Endodermal cell (in vitro differentiated cells): Measurements from ENCODE around the gene SLC48A1. TPM values are rescaled to one million over a fixed set of nuclear protein-coding genes. Genes with fewer than 3 reads are reported as not detected.

Source experiments
- DNase-seq: peaks from one replicate; pipeline ENCODE4 v3.0.0-alpha.2; 2017
- H3K27ac ChIP-seq: 2 replicates; pipeline ENCODE4 v1.5.1; 2013; ENCODE audit warnings: mild to moderate bottlenecking, low read depth, low read length, moderate library complexity
- H3K27me3 ChIP-seq: 2 replicates; pipeline ENCODE4 v1.6.1; 2013; ENCODE audit warnings: mild to moderate bottlenecking, low read length, moderate library complexity; ENCODE audit not compliant: insufficient read depth, control insufficient read depth, poor library complexity, severe bottlenecking
- H3K36me3 ChIP-seq: 2 replicates; pipeline ENCODE4 v1.7.0; 2013; ENCODE audit warnings: mild to moderate bottlenecking, low read length, moderate library complexity; ENCODE audit not compliant: control insufficient read depth, insufficient read depth
- H3K4me1 ChIP-seq: one replicate; pipeline ENCODE4 v1.7.0; 2013; ENCODE audit warnings: low read length; ENCODE audit not compliant: control insufficient read depth, insufficient read depth
- H3K4me3 ChIP-seq: 2 replicates; pipeline ENCODE4 v1.5.1; 2013; ENCODE audit warnings: mild to moderate bottlenecking, low read length, moderate library complexity
- H3K9ac ChIP-seq: 2 replicates; pipeline ENCODE4 v1.6.1; 2013; ENCODE audit warnings: mild to moderate bottlenecking, low read length, moderate library complexity; ENCODE audit not compliant: poor library complexity, severe bottlenecking; ENCODE audit errors: extremely low read depth
- H3K9me3 ChIP-seq: 2 replicates; pipeline ENCODE4 v1.6.1; 2013; ENCODE audit warnings: mild to moderate bottlenecking, low read length, moderate library complexity; ENCODE audit not compliant: control insufficient read depth
- H3K27ac Mint-ChIP-seq: 2 replicates; pipeline ENCODE4 v1.8.0; 2020; ENCODE audit warnings: mixed read lengths
- H3K27me3 Mint-ChIP-seq: 2 replicates; pipeline ENCODE4 v1.8.0; 2021; ENCODE audit warnings: mild to moderate bottlenecking, mixed read lengths; ENCODE audit not compliant: insufficient read depth
- H3K36me3 Mint-ChIP-seq: 2 replicates; pipeline ENCODE4 v1.8.0; 2020; ENCODE audit warnings: low read depth, mixed read lengths
- H3K4me1 Mint-ChIP-seq: 2 replicates; pipeline ENCODE4 v1.8.0; 2020; ENCODE audit warnings: mixed read lengths
- H3K4me3 Mint-ChIP-seq: 2 replicates; pipeline ENCODE4 v1.8.0; 2020; ENCODE audit warnings: mild to moderate bottlenecking, moderate library complexity, mixed read lengths
- H3K9me3 Mint-ChIP-seq: 2 replicates; pipeline ENCODE4 v1.8.0; 2020; ENCODE audit warnings: mild to moderate bottlenecking, mixed read lengths
- WGBS, 2 experiments: methylation state at CpG; one replicate each; pipeline versions ENCODE4 v1.1.5 to v1.1.7; 2013; ENCODE audit warnings: missing lambda C conversion rate in 2 of 2, mixed read lengths in 1 of 2; ENCODE audit not compliant: insufficient coverage in 1 of 2, insufficient read length in 1 of 2; 5-methylcytosine and 5-hydroxymethylcytosine counted together
- total RNA-seq, 2 donors: library from RNA; stranded (reverse); fragmentation: NEBNext Ultra II Directional in 1 of 2; extraction: Animal tissue kit (Norgen Biotek cat#: 25700) in 1 of 2; gene quantifications; 2 replicates in 1 of 2; 3 replicates in 1 of 2; pipeline ENCODE4 v1.2.1, GENCODE V29; 2021
- TF ChIP-seq, protein P1 (sequence below): fragments of 200-600 bp; sonication (generic); conservative IDR thresholded peaks from 2 replicates; pipeline ENCODE4 v1.5.0; 2021; ENCODE audit warnings: antibody characterized with exemption, mild to moderate bottlenecking

The SLC48A1 gene
- total RNA-seq, 2 donors from 2014 or later: 21.3 to 30.4 TPM

DNA sequence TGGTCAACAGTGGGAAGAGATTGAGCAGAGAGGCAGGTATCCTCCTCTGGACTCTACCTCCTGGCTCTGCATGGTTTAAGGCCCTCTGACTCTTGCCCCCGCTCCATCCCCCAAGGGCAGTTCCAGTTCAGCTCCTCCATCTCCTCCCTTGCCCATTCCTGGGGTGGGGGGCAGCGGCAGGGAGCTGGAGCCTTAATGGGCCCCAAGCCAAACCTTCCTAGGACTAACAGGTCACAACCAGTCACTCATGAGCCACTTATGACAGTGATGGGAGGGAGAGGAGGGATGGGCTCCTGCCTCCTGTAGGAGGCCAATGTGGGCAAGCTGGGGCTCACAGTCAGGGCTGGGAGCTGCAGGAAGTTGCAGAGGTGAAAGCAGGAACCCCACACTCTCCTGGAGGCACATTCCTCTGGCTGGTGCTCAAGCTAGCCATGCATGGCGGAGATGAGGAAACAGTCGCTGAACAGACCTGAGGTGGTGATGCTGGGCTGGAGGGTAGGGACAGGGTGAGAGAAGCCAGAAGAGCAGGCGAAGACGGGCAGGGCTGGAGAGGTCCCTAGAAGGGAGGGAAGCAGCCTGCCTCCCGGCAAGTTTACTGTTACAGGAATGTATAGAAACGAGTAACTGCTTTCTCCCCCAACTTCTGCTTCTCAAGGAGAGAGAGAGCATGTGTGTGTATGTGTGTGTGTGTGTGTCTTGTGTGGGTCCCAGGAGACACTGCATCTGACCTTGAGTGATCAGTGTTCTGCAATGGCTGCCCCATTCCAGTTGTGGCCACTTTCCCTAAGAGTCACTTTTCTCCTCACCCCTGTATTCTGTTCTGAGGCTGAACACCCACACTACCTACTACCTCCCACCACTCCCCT is 9.3 kb upstream of the SLC48A1 start:
- Histone ChIP-seq H3K4me1 (peaks cover under 1% of the 10 kb centered on the region), H3K4me3 (no peak overlapping the region), H3K9me3 (no peaks in the 10 kb centered on the region), H3K27ac (no peak overlapping the region), H3K36me3 (no peaks in the 10 kb centered on the region), H3K27me3 (no peaks in the 10 kb centered on the region), H3K9ac (no peak overlapping the region)
- WGBS, 2 experiments: 79 to 85% methylated on average over 6 to 8 of the region's 8 CpGs
- Mint-ChIP-seq H3K27me3 (no peaks in the 10 kb centered on the region), H3K4me1 (no peaks in the 10 kb centered on the region), H3K4me3 (no peak overlapping the region), H3K36me3 (peaks cover 2% of the 10 kb centered on the region), H3K9me3 (no peaks in the 10 kb centered on the region), H3K27ac (no peak overlapping the region)
- TF ChIP-seq, protein P1, sequence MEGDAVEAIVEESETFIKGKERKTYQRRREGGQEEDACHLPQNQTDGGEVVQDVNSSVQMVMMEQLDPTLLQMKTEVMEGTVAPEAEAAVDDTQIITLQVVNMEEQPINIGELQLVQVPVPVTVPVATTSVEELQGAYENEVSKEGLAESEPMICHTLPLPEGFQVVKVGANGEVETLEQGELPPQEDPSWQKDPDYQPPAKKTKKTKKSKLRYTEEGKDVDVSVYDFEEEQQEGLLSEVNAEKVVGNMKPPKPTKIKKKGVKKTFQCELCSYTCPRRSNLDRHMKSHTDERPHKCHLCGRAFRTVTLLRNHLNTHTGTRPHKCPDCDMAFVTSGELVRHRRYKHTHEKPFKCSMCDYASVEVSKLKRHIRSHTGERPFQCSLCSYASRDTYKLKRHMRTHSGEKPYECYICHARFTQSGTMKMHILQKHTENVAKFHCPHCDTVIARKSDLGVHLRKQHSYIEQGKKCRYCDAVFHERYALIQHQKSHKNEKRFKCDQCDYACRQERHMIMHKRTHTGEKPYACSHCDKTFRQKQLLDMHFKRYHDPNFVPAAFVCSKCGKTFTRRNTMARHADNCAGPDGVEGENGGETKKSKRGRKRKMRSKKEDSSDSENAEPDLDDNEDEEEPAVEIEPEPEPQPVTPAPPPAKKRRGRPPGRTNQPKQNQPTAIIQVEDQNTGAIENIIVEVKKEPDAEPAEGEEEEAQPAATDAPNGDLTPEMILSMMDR: no peak
- DNase-seq: no peak

DNA sequence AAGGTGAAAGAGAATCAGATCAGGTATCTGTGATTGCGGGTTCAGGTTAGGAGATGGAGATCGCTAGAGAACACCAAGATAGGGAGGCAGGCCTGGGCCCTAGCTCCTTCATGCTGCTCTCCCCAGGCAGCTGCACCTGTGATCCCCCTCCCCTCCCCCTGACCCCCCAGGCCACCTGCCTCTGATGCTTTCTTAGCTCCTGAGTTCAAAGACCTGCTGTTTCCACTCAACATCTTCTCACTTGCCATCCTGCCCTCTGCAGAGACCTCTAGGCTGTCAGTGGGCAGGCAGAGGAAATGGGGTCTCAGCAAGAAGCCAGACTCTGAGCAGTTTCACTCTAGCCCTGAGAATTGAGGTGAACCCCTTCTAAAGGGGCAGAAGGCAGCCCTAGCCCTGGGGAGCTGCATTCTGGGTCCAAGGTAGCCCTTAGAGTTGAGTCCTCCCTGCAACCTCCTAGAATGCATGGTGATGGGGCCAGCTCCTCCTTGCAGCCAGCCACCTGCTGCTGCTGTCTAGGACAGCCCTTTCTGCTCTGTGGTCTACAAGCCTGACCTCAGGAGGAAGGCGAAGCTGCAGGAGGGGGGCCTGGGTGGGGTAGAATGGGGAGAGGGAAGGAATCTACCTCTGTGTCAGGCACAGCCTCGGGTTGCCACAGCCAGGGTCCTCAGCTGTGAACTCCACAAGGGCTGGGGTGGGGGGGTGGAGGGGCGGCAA is 6.4 kb upstream of the SLC48A1 start:
- H3K27me3 Mint-ChIP-seq: no peaks in the 10 kb centered on the region
- no peaks in the 10 kb centered on the region for H3K4me1 Mint-ChIP-seq
- no peaks in the 10 kb centered on the region for H3K36me3 ChIP-seq
- TF ChIP-seq, protein P1: no peak
- no peak for DNase-seq
- WGBS, 2 experiments: 60 to 83% methylated on average over 1 to 4 of the region's 5 CpGs
- no peak overlapping the region for H3K27ac Mint-ChIP-seq
- H3K9me3 ChIP-seq: no peaks in the 10 kb centered on the region
- no peak overlapping the region for H3K4me3 ChIP-seq
- no peak overlapping the region for H3K4me3 Mint-ChIP-seq
- H3K4me1 ChIP-seq: peaks cover 5% of the 10 kb centered on the region
- no peaks in the 10 kb centered on the region for H3K9me3 Mint-ChIP-seq
- H3K27ac ChIP-seq: no peak overlapping the region
- no peaks in the 10 kb centered on the region for H3K36me3 Mint-ChIP-seq
- H3K27me3 ChIP-seq: no peaks in the 10 kb centered on the region
- H3K9ac ChIP-seq: no peak overlapping the region

DNA sequence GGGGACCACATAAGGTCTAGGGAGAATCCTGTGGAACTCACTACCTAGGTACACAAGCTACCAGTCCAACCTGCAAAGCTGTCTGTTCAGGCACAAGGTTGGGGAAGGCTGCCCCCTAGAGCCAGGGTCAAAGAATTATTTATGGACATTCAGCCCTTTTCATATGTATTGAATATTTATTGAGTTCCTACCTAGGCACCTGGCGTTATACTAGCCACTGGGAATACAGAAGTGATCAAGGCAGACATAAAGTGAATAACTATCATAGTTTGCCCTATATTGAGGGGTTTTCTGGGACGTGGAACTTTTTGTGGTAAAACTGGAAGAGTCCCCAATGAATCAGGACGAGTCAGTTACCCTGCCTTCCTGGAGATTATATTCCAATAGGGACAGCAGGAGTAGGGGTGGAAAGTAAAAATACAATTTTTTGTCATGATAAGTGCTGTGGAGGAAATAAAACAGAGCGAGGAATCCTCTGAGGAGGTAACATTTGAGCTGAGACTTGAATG is 5.8 kb upstream of the SLC48A1 start:
- TF ChIP-seq, protein P1: peak; percentile 83
- peaks cover 5% of the 10 kb centered on the region for H3K4me1 ChIP-seq
- Mint-ChIP-seq H3K9me3 (no peaks in the 10 kb centered on the region), H3K27me3 (no peaks in the 10 kb centered on the region), H3K4me1 (peaks cover 3% of the 10 kb centered on the region), H3K4me3 (no peak overlapping the region), H3K27ac (no peak overlapping the region), H3K36me3 (no peaks in the 10 kb centered on the region)
- no peak overlapping the region for H3K4me3 ChIP-seq
- no peak overlapping the region for H3K9ac ChIP-seq
- H3K9me3 ChIP-seq: no peaks in the 10 kb centered on the region
- H3K27ac ChIP-seq: no peak overlapping the region
- DNase-seq: peak; percentile 94
- H3K27me3 ChIP-seq: no peaks in the 10 kb centered on the region
- no peaks in the 10 kb centered on the region for H3K36me3 ChIP-seq
- 79 to 85% methylated on average over 4 of the region's 4 CpGs for WGBS, 2 experiments
